Measurements from ENCODE around the gene BTBD17.

The BTBD17 gene

DNA sequence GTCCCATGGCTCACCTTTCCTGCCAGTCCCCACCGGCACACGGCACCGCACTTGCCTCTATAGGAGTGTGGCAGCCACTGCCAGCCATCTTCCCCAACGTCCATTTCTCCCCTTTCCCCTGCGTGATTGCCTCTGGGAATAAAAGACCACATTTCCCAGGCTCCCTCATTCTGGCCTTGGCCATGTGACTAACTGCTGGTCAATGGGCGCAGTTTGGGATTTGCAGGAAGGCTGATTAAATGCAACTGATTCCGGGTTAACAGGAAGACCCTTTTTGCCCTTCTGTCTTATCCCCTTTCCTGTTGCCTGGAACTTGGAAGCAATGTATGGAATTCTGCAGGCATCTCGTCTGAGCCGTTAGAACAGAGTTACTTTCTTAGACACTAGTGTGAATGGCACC is 3.0 kb downstream of the BTBD17 start:
- 87 to 90% methylated on average over 9 of the region's 9 CpGs for WGBS, 2 experiments
- H3K4me3 ChIP-seq (ENCODE audit: insufficient read depth, low read depth, low read length) = no peak overlapping the region
- H3K27ac ChIP-seq (ENCODE audit: insufficient read depth, low read depth, low read length, poor library complexity, severe bottlenecking) = no peak overlapping the region
- H3K36me3 ChIP-seq (ENCODE audit: control insufficient read depth, insufficient read depth, low read length) = no peaks in the 10 kb centered on the region
- peaks cover 51% of the 10 kb centered on the region for H3K27me3 ChIP-seq (ENCODE audit: control insufficient read depth, insufficient read depth, low read length, poor library complexity, severe bottlenecking)
- peaks cover 37% of the 10 kb centered on the region for H3K4me1 ChIP-seq (ENCODE audit: control insufficient read depth, insufficient read depth, low read length)
- no peaks in the 10 kb centered on the region for H3K9me3 ChIP-seq (ENCODE audit: control insufficient read depth, low read length)

DNA sequence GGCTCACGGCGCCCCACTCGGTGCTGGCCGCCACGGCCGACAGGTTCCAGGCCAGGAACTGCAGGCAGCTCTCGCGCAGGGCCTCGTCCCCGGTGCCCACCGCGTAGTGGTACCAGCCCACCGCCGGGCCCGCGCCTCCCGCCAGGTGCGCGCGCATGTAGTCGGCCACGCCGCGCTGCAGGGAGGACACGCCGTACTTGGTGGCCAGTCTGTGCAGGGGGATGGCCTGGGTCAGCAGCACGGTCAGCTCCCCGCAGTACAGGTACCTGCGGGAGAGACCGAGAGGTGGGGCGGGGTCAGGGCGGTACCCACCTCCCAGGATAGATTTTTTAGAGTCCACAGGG is 4.2 kb downstream of the BTBD17 start:
- Histone ChIP-seq H3K4me3 (ENCODE audit: insufficient read depth, low read depth, low read length) (peak overlapping the region; percentile 18), H3K4me1 (ENCODE audit: control insufficient read depth, insufficient read depth, low read length) (peaks cover 28% of the 10 kb centered on the region), H3K27ac (ENCODE audit: insufficient read depth, low read depth, low read length, poor library complexity, severe bottlenecking) (no peak overlapping the region), H3K27me3 (ENCODE audit: control insufficient read depth, insufficient read depth, low read length, poor library complexity, severe bottlenecking) (peaks cover 63% of the 10 kb centered on the region), H3K9me3 (ENCODE audit: control insufficient read depth, low read length) (no peaks in the 10 kb centered on the region), H3K36me3 (ENCODE audit: control insufficient read depth, insufficient read depth, low read length) (no peaks in the 10 kb centered on the region)
- 43 to 45% methylated on average over 32 of the region's 32 CpGs for WGBS, 2 experiments

DNA sequence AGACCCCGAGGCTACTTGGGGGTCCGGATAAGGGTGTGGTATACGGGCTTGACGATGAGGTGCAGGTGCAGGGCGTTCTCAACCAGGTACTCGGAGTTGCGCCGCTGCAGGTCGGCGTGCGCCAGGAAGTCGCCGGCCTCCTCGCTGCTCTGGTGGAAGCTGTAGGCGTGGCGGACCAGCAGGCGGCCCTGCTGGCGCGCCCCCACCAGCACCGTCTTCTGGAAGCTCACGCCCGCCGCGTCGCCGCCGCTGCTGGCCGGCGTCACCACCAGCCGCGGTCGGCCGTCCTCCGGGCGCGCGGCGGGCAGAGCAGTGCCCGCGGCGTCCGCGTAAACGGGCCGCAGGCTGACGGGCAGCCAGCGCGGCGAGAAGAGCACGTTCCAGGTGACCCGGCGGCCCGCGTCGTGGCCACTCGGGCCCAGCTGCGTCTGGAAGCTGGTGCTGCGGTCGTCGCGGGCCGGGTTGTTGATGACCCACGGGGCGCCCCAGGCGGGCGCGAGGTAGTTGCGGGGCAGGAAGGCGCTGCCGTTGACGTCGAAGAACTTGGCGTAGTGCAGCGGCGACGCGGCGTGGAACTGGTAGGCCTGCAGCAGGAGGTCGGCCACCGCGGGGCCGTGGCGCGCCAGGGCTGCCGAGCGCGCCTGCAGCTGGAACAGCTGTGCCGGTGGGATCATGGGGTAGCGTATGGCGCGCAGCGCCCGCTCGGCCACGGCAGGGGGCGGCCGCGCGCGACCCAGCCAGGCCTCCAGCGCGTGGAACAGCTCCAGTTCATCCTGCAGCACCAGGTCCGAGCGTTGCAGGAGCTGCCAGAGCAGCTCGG is 4.8 kb downstream of the BTBD17 start:
- WGBS, 2 experiments = 8% methylated on average over 105 of the region's 105 CpGs
- H3K4me3 ChIP-seq (ENCODE audit: insufficient read depth, low read depth, low read length) = peak overlapping the region; percentile 18
- no peaks in the 10 kb centered on the region for H3K36me3 ChIP-seq (ENCODE audit: control insufficient read depth, insufficient read depth, low read length)
- H3K27ac ChIP-seq (ENCODE audit: insufficient read depth, low read depth, low read length, poor library complexity, severe bottlenecking) = no peak overlapping the region
- H3K27me3 ChIP-seq (ENCODE audit: control insufficient read depth, insufficient read depth, low read length, poor library complexity, severe bottlenecking) = peaks cover 69% of the 10 kb centered on the region
- H3K9me3 ChIP-seq (ENCODE audit: control insufficient read depth, low read length) = no peaks in the 10 kb centered on the region
- H3K4me1 ChIP-seq (ENCODE audit: control insufficient read depth, insufficient read depth, low read length) = peaks cover 25% of the 10 kb centered on the region

DNA sequence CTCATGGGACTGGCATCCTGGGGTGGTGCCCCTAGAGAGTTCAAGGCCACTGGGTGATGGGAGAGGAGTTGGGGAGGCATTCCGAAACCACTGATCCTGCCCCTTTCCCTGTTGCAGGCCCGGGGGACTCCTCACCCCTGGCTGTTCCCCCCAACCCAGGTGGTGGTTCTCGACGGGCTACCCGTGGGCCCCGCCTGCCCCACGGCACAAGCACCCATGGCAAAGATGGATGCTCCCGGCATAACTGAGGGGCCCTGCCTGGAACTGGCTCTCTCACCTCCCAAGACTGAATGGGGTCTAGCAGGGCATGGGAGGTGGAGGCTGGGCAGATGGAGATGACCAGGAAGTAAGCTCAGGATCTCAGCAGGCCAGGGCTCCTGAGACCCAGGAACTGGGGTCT is 6.6 kb downstream of the BTBD17 start:
- 81 to 83% methylated on average over 8 of the region's 8 CpGs for WGBS, 2 experiments
- H3K4me3 ChIP-seq (ENCODE audit: insufficient read depth, low read depth, low read length) = no peak overlapping the region
- H3K4me1 ChIP-seq (ENCODE audit: control insufficient read depth, insufficient read depth, low read length) = peaks cover 12% of the 10 kb centered on the region
- H3K27ac ChIP-seq (ENCODE audit: insufficient read depth, low read depth, low read length, poor library complexity, severe bottlenecking) = no peak overlapping the region
- peaks cover 86% of the 10 kb centered on the region for H3K27me3 ChIP-seq (ENCODE audit: control insufficient read depth, insufficient read depth, low read length, poor library complexity, severe bottlenecking)
- no peaks in the 10 kb centered on the region for H3K9me3 ChIP-seq (ENCODE audit: control insufficient read depth, low read length)
- H3K36me3 ChIP-seq (ENCODE audit: control insufficient read depth, insufficient read depth, low read length) = no peaks in the 10 kb centered on the region

DNA sequence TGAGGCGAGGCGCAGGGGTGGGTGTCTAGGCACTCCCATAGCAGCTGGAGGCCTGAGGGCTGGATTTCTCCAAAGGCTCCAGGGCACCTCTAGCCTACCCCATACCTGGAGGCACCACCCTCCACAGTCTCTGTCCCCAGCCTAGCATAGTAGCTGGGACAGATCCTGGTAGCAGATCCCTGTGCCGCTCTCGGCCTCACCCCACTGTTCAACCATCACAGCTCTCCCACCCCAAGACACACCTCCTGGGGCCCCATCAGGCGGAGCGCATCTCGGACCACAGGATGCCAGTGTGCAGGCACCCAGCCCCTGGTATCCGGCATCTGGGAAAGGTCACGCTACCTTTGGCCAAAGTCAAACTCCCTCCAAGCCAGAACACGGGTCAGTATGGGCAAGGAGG is 7.1 kb downstream of the BTBD17 start:
- 87 to 88% methylated on average over 10 of the region's 10 CpGs for WGBS, 2 experiments
- H3K36me3 ChIP-seq (ENCODE audit: control insufficient read depth, insufficient read depth, low read length) = no peaks in the 10 kb centered on the region
- H3K27ac ChIP-seq (ENCODE audit: insufficient read depth, low read depth, low read length, poor library complexity, severe bottlenecking) = no peak overlapping the region
- peaks cover 7% of the 10 kb centered on the region for H3K4me1 ChIP-seq (ENCODE audit: control insufficient read depth, insufficient read depth, low read length)
- no peaks in the 10 kb centered on the region for H3K9me3 ChIP-seq (ENCODE audit: control insufficient read depth, low read length)
- peaks cover 88% of the 10 kb centered on the region for H3K27me3 ChIP-seq (ENCODE audit: control insufficient read depth, insufficient read depth, low read length, poor library complexity, severe bottlenecking)
- H3K4me3 ChIP-seq (ENCODE audit: insufficient read depth, low read depth, low read length) = no peak overlapping the region

DNA sequence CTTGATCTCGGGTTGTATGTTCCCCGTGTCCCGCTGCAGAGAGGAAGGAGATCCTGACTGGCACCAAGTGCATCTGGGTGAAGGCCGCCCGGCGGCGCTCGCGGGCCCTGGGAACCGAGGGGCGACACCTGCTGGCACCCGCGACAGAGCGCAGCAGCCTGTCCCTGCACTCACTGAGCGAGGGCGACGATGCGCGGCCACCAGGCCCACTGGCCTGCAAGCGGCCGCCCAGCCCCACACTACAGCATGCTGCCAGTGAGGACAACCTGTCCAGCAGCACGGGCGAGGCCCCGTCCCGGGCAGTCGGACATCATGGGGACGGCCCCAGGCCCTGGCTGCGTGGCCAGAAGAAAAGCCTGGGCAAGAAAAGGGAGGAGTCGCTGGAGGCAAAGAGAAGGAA is 7.5 kb downstream of the BTBD17 start:
- H3K27ac ChIP-seq (ENCODE audit: insufficient read depth, low read depth, low read length, poor library complexity, severe bottlenecking) = no peak overlapping the region
- peaks cover 6% of the 10 kb centered on the region for H3K4me1 ChIP-seq (ENCODE audit: control insufficient read depth, insufficient read depth, low read length)
- H3K27me3 ChIP-seq (ENCODE audit: control insufficient read depth, insufficient read depth, low read length, poor library complexity, severe bottlenecking) = peaks cover 88% of the 10 kb centered on the region
- H3K36me3 ChIP-seq (ENCODE audit: control insufficient read depth, insufficient read depth, low read length) = no peaks in the 10 kb centered on the region
- WGBS, 2 experiments = 12 to 13% methylated on average over 29 of the region's 29 CpGs
- H3K9me3 ChIP-seq (ENCODE audit: control insufficient read depth, low read length) = no peaks in the 10 kb centered on the region
- H3K4me3 ChIP-seq (ENCODE audit: insufficient read depth, low read depth, low read length) = no peak overlapping the region

DNA sequence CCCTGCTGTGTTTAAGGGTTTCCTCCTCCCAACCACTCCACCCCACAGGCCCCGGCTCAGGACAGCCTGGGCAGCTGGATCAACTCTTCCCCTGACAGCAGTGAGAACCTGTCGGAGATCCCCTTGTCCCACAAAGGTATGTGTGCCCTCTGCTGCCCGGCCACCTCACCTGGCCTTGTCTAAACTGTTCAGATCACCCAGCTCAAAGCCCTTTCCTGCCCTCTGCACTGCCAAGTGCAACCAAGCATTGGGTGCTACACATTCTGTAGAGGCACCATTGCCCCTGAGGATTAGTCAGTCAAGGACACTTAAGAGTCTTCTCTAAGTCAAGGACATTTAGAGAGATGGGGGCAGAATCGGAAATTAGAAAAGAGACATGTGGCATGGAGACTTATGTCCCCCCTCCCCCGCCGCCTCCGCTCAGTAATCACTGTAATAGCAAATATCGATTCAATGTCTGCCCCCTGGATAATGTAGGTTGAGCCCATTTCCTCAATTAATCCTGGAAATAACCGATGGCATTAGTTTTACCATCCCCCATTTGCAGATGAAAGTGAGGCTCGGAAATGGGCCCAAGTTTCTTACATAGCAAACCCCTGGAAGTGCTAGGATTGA is 8.1 kb downstream of the BTBD17 start:
- H3K4me3 ChIP-seq (ENCODE audit: insufficient read depth, low read depth, low read length) = no peak overlapping the region
- H3K9me3 ChIP-seq (ENCODE audit: control insufficient read depth, low read length) = no peaks in the 10 kb centered on the region
- H3K27ac ChIP-seq (ENCODE audit: insufficient read depth, low read depth, low read length, poor library complexity, severe bottlenecking) = no peak overlapping the region
- 88 to 92% methylated on average over 10 of the region's 10 CpGs for WGBS, 2 experiments
- peaks cover 6% of the 10 kb centered on the region for H3K4me1 ChIP-seq (ENCODE audit: control insufficient read depth, insufficient read depth, low read length)
- H3K36me3 ChIP-seq (ENCODE audit: control insufficient read depth, insufficient read depth, low read length) = no peaks in the 10 kb centered on the region
- H3K27me3 ChIP-seq (ENCODE audit: control insufficient read depth, insufficient read depth, low read length, poor library complexity, severe bottlenecking) = peaks cover 86% of the 10 kb centered on the region

DNA sequence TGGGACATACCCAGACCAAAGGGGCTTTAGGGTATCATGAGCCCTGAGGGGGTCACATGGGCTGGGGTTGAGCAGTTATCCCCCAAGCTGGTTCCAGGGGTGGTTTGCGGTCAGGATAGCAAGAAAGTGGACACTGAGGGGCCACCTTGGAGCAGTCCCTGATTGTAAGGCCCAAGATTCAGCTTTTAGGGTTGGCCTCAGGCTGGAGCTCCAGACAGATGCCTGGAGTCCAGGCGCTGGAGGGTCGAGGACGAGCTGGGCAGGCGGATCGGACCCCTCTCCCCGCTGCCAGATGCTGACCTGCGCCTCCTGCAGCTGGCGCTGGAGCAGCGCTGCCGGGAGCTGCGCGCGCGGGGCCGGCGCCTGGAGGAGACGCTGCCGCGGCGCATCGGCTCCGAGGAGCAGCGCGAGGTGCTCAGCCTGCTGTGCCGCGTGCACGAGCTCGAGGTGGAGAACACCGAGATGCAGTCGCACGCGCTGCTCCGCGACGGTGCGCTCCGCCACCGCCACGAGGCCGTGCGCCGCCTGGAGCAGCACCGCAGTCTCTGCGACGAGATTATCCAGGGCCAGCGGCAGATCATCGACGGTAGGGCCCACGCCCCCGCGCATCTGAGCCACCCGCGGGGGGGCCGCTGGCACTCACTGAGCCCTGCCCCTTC is 10.0 kb downstream of the BTBD17 start:
- no peak overlapping the region for H3K27ac ChIP-seq (ENCODE audit: insufficient read depth, low read depth, low read length, poor library complexity, severe bottlenecking)
- WGBS, 2 experiments = 6 to 7% methylated on average over 55 of the region's 55 CpGs
- H3K27me3 ChIP-seq (ENCODE audit: control insufficient read depth, insufficient read depth, low read length, poor library complexity, severe bottlenecking) = peaks cover 67% of the 10 kb centered on the region
- no peaks in the 10 kb centered on the region for H3K9me3 ChIP-seq (ENCODE audit: control insufficient read depth, low read length)
- no peaks in the 10 kb centered on the region for H3K36me3 ChIP-seq (ENCODE audit: control insufficient read depth, insufficient read depth, low read length)
- H3K4me3 ChIP-seq (ENCODE audit: insufficient read depth, low read depth, low read length) = no peak overlapping the region
- H3K4me1 ChIP-seq (ENCODE audit: control insufficient read depth, insufficient read depth, low read length) = no peaks in the 10 kb centered on the region

DNA sequence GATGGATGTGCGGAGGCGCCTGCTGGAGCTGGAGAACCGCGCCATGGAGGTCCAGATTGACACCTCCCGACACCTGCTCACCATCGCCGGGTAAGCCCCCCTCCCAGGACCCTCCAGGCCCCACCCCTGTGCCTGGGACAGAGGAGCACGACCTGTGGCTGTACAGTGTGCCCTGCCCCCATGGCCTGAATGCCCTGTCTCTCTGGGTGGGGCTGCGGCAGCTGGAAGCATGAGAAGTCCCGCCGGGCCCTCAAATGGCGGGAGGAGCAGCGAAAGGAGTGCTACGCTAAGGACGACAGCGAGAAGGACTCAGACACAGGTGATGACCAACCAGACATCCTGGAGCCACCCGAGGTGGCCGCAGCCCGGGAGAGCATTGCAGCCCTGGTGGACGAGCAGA is 11.2 kb downstream of the BTBD17 start:
- H3K4me1 ChIP-seq (ENCODE audit: control insufficient read depth, insufficient read depth, low read length) = no peaks in the 10 kb centered on the region
- peaks cover 56% of the 10 kb centered on the region for H3K27me3 ChIP-seq (ENCODE audit: control insufficient read depth, insufficient read depth, low read length, poor library complexity, severe bottlenecking)
- no peak overlapping the region for H3K27ac ChIP-seq (ENCODE audit: insufficient read depth, low read depth, low read length, poor library complexity, severe bottlenecking)

DNA sequence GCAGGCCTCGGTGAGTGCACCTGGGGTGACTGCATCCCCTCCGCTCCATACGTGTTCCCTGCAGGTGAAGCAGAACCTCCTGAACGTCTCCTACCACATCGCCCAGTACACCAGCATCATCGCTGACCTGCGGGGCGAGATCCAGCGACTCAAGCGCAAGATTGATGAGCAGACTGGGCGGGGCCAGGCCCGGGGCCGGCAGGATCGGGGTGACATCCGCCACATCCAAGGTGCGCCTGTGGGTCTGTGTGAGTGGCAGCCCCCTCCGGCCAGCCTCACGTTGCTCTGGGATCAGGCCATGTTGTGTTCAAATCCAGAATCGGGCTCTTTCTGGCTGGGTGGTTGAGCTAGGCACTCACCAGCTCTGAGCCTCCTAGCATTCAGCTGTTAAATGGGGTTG is 12.5 kb downstream of the BTBD17 start:
- no peaks in the 10 kb centered on the region for H3K4me1 ChIP-seq (ENCODE audit: control insufficient read depth, insufficient read depth, low read length)
- 91% methylated on average over 19 of the region's 19 CpGs for WGBS, 2 experiments
- H3K27me3 ChIP-seq (ENCODE audit: control insufficient read depth, insufficient read depth, low read length, poor library complexity, severe bottlenecking) = peaks cover 42% of the 10 kb centered on the region
- no peaks in the 10 kb centered on the region for H3K36me3 ChIP-seq (ENCODE audit: control insufficient read depth, insufficient read depth, low read length)
- H3K9me3 ChIP-seq (ENCODE audit: control insufficient read depth, low read length) = no peaks in the 10 kb centered on the region
- no peak overlapping the region for H3K4me3 ChIP-seq (ENCODE audit: insufficient read depth, low read depth, low read length)
- H3K27ac ChIP-seq (ENCODE audit: insufficient read depth, low read depth, low read length, poor library complexity, severe bottlenecking) = no peak overlapping the region

More for the DNA sequence above, 11.2 kb downstream of the BTBD17 start:
- Histone ChIP-seq H3K4me3 (ENCODE audit: insufficient read depth, low read depth, low read length) (no peak overlapping the region), H3K36me3 (ENCODE audit: control insufficient read depth, insufficient read depth, low read length) (no peaks in the 10 kb centered on the region), H3K9me3 (ENCODE audit: control insufficient read depth, low read length) (no peaks in the 10 kb centered on the region)
- WGBS, 2 experiments = 86 to 87% methylated on average over 20 of the region's 20 CpGs
